ENCODE results near the gene TRIM24. TPM values are rescaled to one million over a fixed set of nuclear protein-coding genes. Genes with fewer than 3 reads are reported as not detected.

Gene TRIM24
- polyA plus RNA-seq, 3 donors = 3.5 to 8.9 (median 6.0) TPM

GRCh38 chr7:138477081-138477578 is 17.1 kb downstream of the TRIM24 start:
- Histone ChIP-seq H4K20me1 (ENCODE audit: insufficient read depth, low read length) (peaks cover 100% of the 10 kb centered on the region), H3K4me2 (replicated peaks; ENCODE audit: extremely low read depth, low read length, poor library complexity, severe bottlenecking) (no peak overlapping the region), H3K79me2 (ENCODE audit: insufficient read depth, low read length) (peaks cover 100% of the 10 kb centered on the region), H3K9me3 (replicated peaks in 1 of 2; ENCODE audit: control insufficient read depth in 1 of 2, insufficient read depth in 1 of 2, low read length in 2 of 2) (no peaks in the 10 kb centered on the region), H2AFZ (ENCODE audit: insufficient read depth, low read depth, low read length, poor library complexity, severe bottlenecking) (no peak overlapping the region), H3K4me1 (ENCODE audit: control insufficient read depth in 1 of 2, insufficient read depth in 2 of 2, low read length in 2 of 2) (peaks cover 7 to 18% of the 10 kb centered on the region in 2 donors), H3K9ac (ENCODE audit: insufficient read depth, low read length, poor library complexity, severe bottlenecking) (no peak overlapping the region), H3K4me3 (replicated peaks in 1 of 3; ENCODE audit: low read depth in 2 of 3, low read length in 3 of 3) (no peak overlapping the region), H3K36me3 (replicated peaks in 1 of 2; ENCODE audit: control insufficient read depth in 1 of 2, insufficient read depth in 2 of 2, low read length in 2 of 2) (no peaks in the 10 kb centered on the region), H3K27ac (ENCODE audit: low read depth in 1 of 2, low read length in 2 of 2) (peak overlapping the region in 1 of 2 donors; percentile 41), H3K27me3 (ENCODE audit: control insufficient read depth in 2 of 2, insufficient read depth in 2 of 2, low read length in 2 of 2) (no peaks in the 10 kb centered on the region)
- peaks cover 0 to 2% (median 0%) of the 10 kb centered on the region in 7 donors for H3K9me3 Mint-ChIP-seq
- peak overlapping the region in 2 of 7 donors; percentile 23 to 61 for H3K27ac Mint-ChIP-seq
- no peak overlapping the region for H3K4me3 Mint-ChIP-seq
- TF ChIP-seq CTCF (IDR thresholded peaks at IDR 0.05) = no peak
- H3K4me1 Mint-ChIP-seq = peaks cover 44% of the 10 kb centered on the region
- intact Hi-C loops (cut with micrococcal nuclease) = no loop called here
- WGBS (ENCODE audit: insufficient coverage) = no CpG with 5 or more reads among the region's 4 CpGs
- peaks cover 0 to 5% of the 10 kb centered on the region in 2 donors for H3K36me3 Mint-ChIP-seq
- peaks cover 0 to 2% (median 0%) of the 10 kb centered on the region in 3 donors for H3K27me3 Mint-ChIP-seq (ENCODE audit: low read depth in 3 of 3)
- DNase-seq = no peak

- Histone ChIP-seq H3K9me3 (replicated peaks in 1 of 2; ENCODE audit: control insufficient read depth in 1 of 2, insufficient read depth in 1 of 2, low read length in 2 of 2) (no peaks in the 10 kb centered on the region), H3K4me2 (replicated peaks; ENCODE audit: extremely low read depth, low read length, poor library complexity, severe bottlenecking) (no peak overlapping the region), H3K4me1 (ENCODE audit: control insufficient read depth in 1 of 2, insufficient read depth in 2 of 2, low read length in 2 of 2) (peaks cover 7 to 18% of the 10 kb centered on the region in 2 donors), H2AFZ (ENCODE audit: insufficient read depth, low read depth, low read length, poor library complexity, severe bottlenecking) (no peak overlapping the region), H3K27me3 (ENCODE audit: control insufficient read depth in 2 of 2, insufficient read depth in 2 of 2, low read length in 2 of 2) (no peaks in the 10 kb centered on the region), H3K79me2 (ENCODE audit: insufficient read depth, low read length) (peaks cover 100% of the 10 kb centered on the region), H3K9ac (ENCODE audit: insufficient read depth, low read length, poor library complexity, severe bottlenecking) (no peak overlapping the region), H3K36me3 (replicated peaks in 1 of 2; ENCODE audit: control insufficient read depth in 1 of 2, insufficient read depth in 2 of 2, low read length in 2 of 2) (no peaks in the 10 kb centered on the region), H4K20me1 (ENCODE audit: insufficient read depth, low read length) (peaks cover 100% of the 10 kb centered on the region), H3K27ac (ENCODE audit: low read depth in 1 of 2, low read length in 2 of 2) (peak overlapping the region in 1 of 2 donors; percentile 41), H3K4me3 (replicated peaks in 1 of 3; ENCODE audit: low read depth in 2 of 3, low read length in 3 of 3) (no peak overlapping the region)
- H3K27ac Mint-ChIP-seq = no peak overlapping the region
- no peak for TF ChIP-seq CTCF (IDR thresholded peaks at IDR 0.05)
- peaks cover 0 to 2% (median 0%) of the 10 kb centered on the region in 3 donors for H3K27me3 Mint-ChIP-seq (ENCODE audit: low read depth in 3 of 3)
- peaks cover 0 to 2% (median 0%) of the 10 kb centered on the region in 7 donors for H3K9me3 Mint-ChIP-seq
- peaks cover 47% of the 10 kb centered on the region for H3K4me1 Mint-ChIP-seq
- intact Hi-C loops (cut with micrococcal nuclease) = no loop called here
- DNase-seq = no peak
- H3K4me3 Mint-ChIP-seq = no peak overlapping the region
- WGBS (ENCODE audit: insufficient coverage) = no CpG with 5 or more reads among the region's 1 CpG
- H3K36me3 Mint-ChIP-seq = peaks cover 0 to 4% of the 10 kb centered on the region in 2 donors
Observed at GRCh38 chr7:138477581-138477980, 17.5 kb downstream of the TRIM24 start.

Data from CD14-positive monocyte (primary cell).